ENCODE results near the gene IGLL5.

DNA sequence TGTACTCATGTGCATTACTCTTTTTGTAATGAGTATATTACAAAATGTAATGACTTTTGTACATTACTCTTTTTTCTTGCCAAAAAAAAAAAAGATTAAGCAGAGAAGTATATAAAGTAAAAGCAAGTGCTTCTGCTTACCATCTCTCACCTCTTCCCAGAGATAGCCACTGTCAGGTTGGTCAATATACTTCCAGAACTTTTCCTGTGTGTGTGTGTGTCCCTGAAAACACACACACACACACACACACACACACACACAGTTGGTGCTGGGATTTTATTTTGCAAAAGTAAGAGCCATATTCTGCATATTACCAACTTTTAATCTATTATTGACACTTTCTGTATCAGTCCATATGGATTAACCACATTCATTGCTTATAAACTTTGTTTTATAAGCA is 2.5 kb downstream of the IGLL5 start:
- TF ChIP-seq POLR2A (IDR thresholded peaks at IDR 0.05; ENCODE audit: low read depth, low read length) (no peak), JUN (IDR thresholded peaks at IDR 0.05; ENCODE audit: borderline replicate concordance, insufficient read depth, insufficient read length, low read depth) (no peak), POLR2AphosphoS5 (IDR thresholded peaks at IDR 0.05; ENCODE audit: insufficient read depth, low read depth, low read length) (no peak), FOS (IDR thresholded peaks at IDR 0.05; ENCODE audit: borderline replicate concordance, insufficient read depth, low read length) (no peak), EZH2 (IDR thresholded peaks at IDR 0.05; ENCODE audit: borderline replicate concordance, low read depth, low read length, severe bottlenecking) (no peak), MYC (IDR thresholded peaks at IDR 0.05; ENCODE audit: low read depth, low read length) (no peak), GATA2 (IDR thresholded peaks at IDR 0.05; ENCODE audit: insufficient read depth, insufficient read length, low read depth, low read length) (no peak)
- TF ChIP-seq, protein P1, sequence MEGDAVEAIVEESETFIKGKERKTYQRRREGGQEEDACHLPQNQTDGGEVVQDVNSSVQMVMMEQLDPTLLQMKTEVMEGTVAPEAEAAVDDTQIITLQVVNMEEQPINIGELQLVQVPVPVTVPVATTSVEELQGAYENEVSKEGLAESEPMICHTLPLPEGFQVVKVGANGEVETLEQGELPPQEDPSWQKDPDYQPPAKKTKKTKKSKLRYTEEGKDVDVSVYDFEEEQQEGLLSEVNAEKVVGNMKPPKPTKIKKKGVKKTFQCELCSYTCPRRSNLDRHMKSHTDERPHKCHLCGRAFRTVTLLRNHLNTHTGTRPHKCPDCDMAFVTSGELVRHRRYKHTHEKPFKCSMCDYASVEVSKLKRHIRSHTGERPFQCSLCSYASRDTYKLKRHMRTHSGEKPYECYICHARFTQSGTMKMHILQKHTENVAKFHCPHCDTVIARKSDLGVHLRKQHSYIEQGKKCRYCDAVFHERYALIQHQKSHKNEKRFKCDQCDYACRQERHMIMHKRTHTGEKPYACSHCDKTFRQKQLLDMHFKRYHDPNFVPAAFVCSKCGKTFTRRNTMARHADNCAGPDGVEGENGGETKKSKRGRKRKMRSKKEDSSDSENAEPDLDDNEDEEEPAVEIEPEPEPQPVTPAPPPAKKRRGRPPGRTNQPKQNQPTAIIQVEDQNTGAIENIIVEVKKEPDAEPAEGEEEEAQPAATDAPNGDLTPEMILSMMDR (IDR thresholded peaks at IDR 0.05; ENCODE audit: extremely low read depth in 1 of 2, insufficient read depth in 1 of 2, low read depth in 1 of 2, low read length in 2 of 2) = no peak
- TF ChIP-seq, protein P2, sequence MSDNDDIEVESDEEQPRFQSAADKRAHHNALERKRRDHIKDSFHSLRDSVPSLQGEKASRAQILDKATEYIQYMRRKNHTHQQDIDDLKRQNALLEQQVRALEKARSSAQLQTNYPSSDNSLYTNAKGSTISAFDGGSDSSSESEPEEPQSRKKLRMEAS (IDR thresholded peaks at IDR 0.05; ENCODE audit: insufficient read depth, insufficient read length) = no peak

Measured in endothelial cell of umbilical vein (primary cell).